ENCODE results near the gene UMAD1. TPM values are rescaled to one million over a fixed set of nuclear protein-coding genes. Genes with fewer than 3 reads are reported as not detected.
"Not testable (repeated sequence)": the region's sequence is repeated elsewhere in the genome, so short reads cannot be mapped to it uniquely, and the experiment has no call there.

The UMAD1 gene
- total RNA-seq, 6 experiments from 2014 or later = 7.6 to 15.3 (median 9.5) TPM

DNA sequence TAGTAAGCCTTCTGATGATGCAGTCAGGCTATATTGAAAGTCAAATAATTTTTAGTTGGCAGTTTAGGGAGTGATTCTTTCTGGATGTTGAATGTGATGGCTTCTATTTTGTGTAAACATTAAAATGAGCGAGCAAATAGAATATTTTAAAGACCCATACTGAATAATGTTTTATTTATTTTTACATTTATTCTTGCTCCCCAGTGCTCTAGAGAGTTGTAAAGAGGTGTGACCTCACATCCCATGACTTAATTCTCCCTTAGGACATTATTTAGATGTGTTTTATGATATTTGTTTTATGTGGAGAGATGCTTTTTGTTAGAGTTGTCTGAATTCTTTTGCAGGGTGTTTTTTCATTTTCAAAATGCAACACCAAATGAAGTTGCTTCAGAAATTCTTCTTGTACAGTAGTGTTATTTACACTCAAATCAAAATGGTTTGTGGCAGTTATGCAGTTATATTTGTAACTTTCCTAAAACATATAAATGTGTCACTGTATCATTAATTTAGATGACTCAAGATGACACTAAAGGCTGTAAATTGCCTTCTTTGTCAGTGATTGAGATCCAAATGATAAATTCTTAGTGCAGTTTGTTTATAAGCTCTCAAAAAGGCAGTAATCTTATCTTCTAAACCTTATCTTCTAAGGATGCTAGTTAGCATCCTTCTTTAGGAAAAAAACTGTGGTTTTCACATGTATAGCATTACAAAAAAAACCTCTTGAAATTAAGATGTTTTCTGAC lies 12.4 kb downstream of the UMAD1 start:
- no peak for DNase-seq
- no peaks in the 10 kb centered on the region for H3K27me3 ChIP-seq
- intact Hi-C loops (cut with DNase I) = no loop called here
- 80% methylated on average over 1 of the region's 1 CpG for WGBS (ENCODE audit: insufficient coverage, low coverage, low lambda C conversion rate, missing lambda C conversion rate)
- H3K4me1 ChIP-seq = no peaks in the 10 kb centered on the region
- no peaks in the 10 kb centered on the region for H3K36me3 ChIP-seq
- no peak overlapping the region for H3K27ac ChIP-seq
- TF ChIP-seq, protein P1, sequence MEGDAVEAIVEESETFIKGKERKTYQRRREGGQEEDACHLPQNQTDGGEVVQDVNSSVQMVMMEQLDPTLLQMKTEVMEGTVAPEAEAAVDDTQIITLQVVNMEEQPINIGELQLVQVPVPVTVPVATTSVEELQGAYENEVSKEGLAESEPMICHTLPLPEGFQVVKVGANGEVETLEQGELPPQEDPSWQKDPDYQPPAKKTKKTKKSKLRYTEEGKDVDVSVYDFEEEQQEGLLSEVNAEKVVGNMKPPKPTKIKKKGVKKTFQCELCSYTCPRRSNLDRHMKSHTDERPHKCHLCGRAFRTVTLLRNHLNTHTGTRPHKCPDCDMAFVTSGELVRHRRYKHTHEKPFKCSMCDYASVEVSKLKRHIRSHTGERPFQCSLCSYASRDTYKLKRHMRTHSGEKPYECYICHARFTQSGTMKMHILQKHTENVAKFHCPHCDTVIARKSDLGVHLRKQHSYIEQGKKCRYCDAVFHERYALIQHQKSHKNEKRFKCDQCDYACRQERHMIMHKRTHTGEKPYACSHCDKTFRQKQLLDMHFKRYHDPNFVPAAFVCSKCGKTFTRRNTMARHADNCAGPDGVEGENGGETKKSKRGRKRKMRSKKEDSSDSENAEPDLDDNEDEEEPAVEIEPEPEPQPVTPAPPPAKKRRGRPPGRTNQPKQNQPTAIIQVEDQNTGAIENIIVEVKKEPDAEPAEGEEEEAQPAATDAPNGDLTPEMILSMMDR (IDR thresholded peaks at IDR 0.05) = no peak
- no peak for TF ChIP-seq POLR2A (IDR thresholded peaks at IDR 0.05)
- ATAC-seq = no peak
- no peak overlapping the region for H3K4me3 ChIP-seq
- no peaks in the 10 kb centered on the region for H3K9me3 ChIP-seq

DNA sequence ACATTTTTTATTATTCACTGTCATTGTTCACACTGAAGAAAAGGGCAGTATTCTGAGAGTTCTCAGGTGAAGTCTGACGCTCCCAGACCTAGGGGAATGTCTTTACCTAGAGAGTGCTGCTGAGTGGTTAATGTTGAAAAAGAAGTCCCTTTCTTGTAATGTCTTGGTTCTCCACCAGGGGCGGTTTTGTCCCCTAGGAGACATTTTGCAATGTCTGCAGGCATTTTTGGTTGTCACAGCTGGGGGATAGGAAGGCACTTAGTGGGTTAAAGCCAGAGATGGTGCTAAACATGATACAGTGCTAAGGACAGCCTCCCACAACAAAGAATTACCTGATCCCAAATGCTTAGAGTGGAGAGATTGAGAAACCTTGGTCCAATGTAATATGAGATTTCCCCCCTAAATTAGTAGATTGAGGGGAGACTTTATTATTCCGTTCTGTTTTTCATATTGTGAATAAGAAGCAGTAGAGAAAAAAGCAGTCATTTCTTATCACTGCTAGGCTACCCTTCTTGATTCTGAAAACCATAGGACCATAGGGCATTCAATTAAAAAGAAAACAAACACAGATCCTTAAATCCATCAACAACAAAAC lies 13.1 kb downstream of the UMAD1 start:
- DNase-seq (no peak), ATAC-seq (peak in 1 of 4 donors; percentile 32)
- WGBS (ENCODE audit: insufficient coverage, low coverage, low lambda C conversion rate, missing lambda C conversion rate) = 75% methylated on average over 3 of the region's 3 CpGs

DNA sequence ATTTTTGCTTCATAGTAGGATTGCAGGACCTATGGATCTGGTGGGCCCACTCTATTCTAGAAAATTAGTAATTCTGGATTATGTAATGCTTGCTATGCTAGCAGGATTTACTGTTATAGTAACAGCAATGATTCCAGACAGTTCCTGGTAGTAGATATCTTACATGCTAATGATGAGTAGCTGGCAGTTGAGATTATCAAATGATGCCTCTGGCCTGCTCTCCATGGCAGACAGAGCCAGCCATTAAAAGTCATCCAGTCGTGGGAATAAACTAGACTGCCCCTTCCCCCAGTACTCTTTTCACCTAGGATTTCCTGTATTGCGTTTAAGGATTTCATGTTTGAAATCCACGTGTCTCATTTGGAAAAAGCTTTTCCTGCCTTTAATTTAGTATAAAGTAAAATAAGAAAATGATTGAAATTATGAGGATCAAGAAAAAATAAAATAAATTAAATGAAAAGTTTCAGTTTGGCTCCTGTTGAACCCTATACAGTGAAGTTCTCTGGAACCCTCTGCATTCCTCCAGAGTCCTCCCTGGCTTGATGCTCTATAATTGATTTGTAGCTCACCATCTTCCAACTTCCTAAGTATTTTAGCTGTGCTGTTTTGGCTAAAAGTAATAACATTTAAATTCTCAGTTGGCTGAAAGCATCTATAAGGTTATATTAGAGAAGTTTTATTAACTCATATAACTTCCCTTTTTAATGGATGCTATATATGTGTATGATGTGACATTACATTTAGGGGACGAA lies 14.6 kb downstream of the UMAD1 start:
- intact Hi-C loops (cut with DNase I) = no loop called here
- WGBS (ENCODE audit: insufficient coverage, low coverage, low lambda C conversion rate, missing lambda C conversion rate) = 58% methylated on average over 4 of the region's 4 CpGs
- H3K4me1 ChIP-seq = no peaks in the 10 kb centered on the region
- H3K27me3 ChIP-seq = no peaks in the 10 kb centered on the region
- H3K9me3 ChIP-seq = no peaks in the 10 kb centered on the region
- peak in 1 of 4 donors; percentile 22 for ATAC-seq
- no peak overlapping the region for H3K27ac ChIP-seq
- H3K4me3 ChIP-seq = no peak overlapping the region
- TF ChIP-seq POLR2A (IDR thresholded peaks at IDR 0.05) = no peak
- TF ChIP-seq, protein P1 (IDR thresholded peaks at IDR 0.05) = no peak
- H3K36me3 ChIP-seq = no peaks in the 10 kb centered on the region
- DNase-seq = no peak

More for the DNA sequence above, 13.1 kb downstream of the UMAD1 start:
- intact Hi-C loops (cut with DNase I) = no loop called here
- Histone ChIP-seq H3K27me3 (no peaks in the 10 kb centered on the region), H3K4me3 (no peak overlapping the region), H3K9me3 (no peaks in the 10 kb centered on the region), H3K27ac (no peak overlapping the region), H3K36me3 (no peaks in the 10 kb centered on the region), H3K4me1 (no peaks in the 10 kb centered on the region)
- TF ChIP-seq, protein P1 (IDR thresholded peaks at IDR 0.05) = peak; percentile 22 to 36 (median 26)
- no peak for TF ChIP-seq POLR2A (IDR thresholded peaks at IDR 0.05)

GRCh38 chr7:7656459-7656858 lies 15.9 kb downstream of the UMAD1 start:
- intact Hi-C loops (cut with DNase I); H3K4me1 ChIP-seq; H3K9me3 ChIP-seq; H3K36me3 ChIP-seq; DNase-seq; H3K4me3 ChIP-seq; ATAC-seq; H3K27ac ChIP-seq; H3K27me3 ChIP-seq: not testable (repeated sequence)
- WGBS (ENCODE audit: insufficient coverage, low coverage, low lambda C conversion rate, missing lambda C conversion rate) = 83% methylated on average over 3 of the region's 3 CpGs

GRCh38 chr7:7662527-7662926 lies 22.0 kb downstream of the UMAD1 start:
- 88% methylated on average over 3 of the region's 6 CpGs for WGBS (ENCODE audit: insufficient coverage, low coverage, low lambda C conversion rate, missing lambda C conversion rate)
- Histone ChIP-seq H3K27me3 (no peaks in the 10 kb centered on the region), H3K27ac (no peak overlapping the region), H3K4me3 (no peak overlapping the region), H3K9me3 (no peaks in the 10 kb centered on the region), H3K36me3 (no peaks in the 10 kb centered on the region), H3K4me1 (no peaks in the 10 kb centered on the region)
- ATAC-seq (no peak), DNase-seq (no peak)
- intact Hi-C loops (cut with DNase I) = no loop called here
- no peak for TF ChIP-seq POLR2A (IDR thresholded peaks at IDR 0.05)
- TF ChIP-seq, protein P1 (IDR thresholded peaks at IDR 0.05) = peak in 2 of 4 donors; percentile 4 to 14
